COLO829 (cell line): Measurements from ENCODE around the gene ING3.
"Not testable (repeated sequence)": the region's sequence is repeated elsewhere in the genome, so short reads cannot be mapped to it uniquely, and the experiment has no call there.

Source experiments
- DNase-seq: peaks from one replicate; pipeline ENCODE4 v3.0.0; 2012; ENCODE audit warnings: low spot score

Gene ING3

GRCh38 chr7:120951309-120951699 lies 727 bp downstream of the ING3 start:
- no peak for DNase-seq

GRCh38 chr7:120951826-120952225 lies 1.2 kb downstream of the ING3 start:
- DNase-seq, result no peak

- DNase-seq, result no peak
These were observed 5.1 kb downstream of the ING3 start for GRCh38 chr7:120955577-120956149.

DNA sequence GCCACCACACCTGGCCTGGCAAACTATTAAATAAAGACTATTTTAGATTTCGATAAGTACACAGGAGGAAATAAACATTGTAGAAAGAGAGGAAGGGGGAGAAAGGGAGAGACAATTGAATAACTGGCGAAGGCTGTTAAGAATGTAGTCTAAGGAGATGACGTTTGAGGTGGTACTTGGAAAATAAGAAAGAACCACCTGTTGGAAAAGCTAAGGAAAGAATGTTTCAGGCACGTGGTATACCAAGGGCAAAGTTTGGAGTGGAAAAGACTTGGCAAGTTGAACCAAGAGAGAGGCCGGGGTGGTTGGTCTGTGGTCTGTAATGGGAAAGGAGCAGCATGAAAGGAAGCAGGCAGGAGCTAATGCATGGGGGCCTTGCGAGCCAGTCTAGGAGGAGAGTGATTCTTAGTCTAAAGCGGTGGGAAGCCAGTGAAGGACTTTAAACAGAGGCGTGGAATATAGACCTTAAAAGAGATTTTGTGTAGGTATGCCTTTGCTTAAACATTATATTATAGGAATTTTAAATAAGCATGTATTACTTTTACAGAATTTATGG lies 9.4 kb downstream of the ING3 start:
- DNase-seq, result no peak

GRCh38 chr7:120960714-120961113 lies 10.1 kb downstream of the ING3 start:
- DNase-seq, result no peak

GRCh38 chr7:120961638-120962173 lies 11.1 kb downstream of the ING3 start:
- no peak for DNase-seq

GRCh38 chr7:120964088-120964487 lies 13.5 kb downstream of the ING3 start:
- DNase-seq, result peak; percentile 48

DNA sequence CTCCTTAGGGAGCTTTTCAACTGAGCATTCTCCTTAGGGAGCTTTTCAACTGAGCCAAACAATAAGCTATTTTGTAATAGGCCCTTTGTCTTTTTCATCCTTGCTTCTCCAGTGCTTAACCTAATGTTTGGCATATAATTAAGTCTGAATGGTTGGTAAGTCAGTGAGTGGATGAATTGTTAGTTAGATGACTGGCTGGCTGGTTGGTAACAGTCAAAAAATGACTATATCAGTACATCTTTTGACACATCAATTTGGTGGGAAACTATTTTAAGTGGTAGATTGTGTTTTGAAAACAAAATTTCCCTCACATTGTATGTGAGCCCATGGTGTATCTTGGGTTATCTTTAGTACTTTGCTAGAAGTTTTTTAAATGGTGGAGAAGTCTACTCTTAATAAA lies 16.4 kb downstream of the ING3 start:
- DNase-seq, result no peak

DNA sequence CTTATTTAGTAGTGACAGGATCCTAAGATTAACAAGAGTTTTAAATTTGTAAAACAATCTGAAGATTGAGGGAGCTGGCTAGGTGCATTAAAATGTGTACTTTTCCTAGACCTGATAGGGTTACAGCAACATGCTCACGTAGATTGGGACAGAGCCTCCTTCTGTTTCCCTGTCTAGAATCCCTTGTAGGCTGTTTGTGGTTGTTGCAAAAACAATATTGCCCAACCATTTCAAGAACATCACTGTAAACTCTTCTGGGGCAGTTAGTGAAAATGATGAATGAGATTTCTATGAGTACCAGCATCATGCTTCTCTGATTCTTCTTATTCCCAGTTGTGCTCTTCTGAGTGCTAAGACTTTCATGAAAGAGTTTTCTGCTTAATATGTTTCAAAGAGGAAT lies 23.3 kb downstream of the ING3 start:
- no peak for DNase-seq

DNA sequence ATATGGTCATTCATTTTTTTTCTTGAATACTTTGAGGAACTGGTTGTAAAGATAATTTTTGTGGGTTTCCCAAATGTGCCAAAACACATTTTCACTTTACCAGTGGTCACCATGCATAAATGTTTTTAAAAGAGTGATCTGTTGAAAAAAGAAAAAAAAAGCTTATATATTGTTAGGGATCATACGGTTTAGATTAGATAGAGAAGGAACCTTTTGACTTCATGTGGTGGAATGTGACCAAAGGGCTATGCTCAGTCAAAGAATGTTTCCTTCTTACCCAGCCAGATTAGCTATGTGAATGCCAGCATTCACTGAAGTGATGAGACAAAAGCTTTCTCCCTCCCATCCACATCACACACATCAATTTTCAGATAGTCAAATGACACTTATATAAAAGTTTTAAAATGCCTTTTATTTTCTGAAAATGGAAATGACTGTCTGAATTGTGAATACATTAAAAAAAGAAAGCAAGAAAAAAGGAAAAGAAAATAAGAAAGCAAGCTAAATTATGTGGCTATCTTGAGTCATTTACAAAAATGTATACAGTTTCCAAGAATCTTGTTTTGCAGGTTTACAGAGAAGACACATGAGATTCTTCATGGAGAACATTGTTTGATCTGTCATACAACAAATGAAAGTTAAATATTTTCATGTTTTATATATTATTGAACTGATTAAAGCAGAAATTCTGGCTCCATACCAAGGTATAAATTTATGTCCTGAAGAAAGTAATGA lies 29.4 kb downstream of the ING3 start:
- DNase-seq, result peak; percentile 89

DNA sequence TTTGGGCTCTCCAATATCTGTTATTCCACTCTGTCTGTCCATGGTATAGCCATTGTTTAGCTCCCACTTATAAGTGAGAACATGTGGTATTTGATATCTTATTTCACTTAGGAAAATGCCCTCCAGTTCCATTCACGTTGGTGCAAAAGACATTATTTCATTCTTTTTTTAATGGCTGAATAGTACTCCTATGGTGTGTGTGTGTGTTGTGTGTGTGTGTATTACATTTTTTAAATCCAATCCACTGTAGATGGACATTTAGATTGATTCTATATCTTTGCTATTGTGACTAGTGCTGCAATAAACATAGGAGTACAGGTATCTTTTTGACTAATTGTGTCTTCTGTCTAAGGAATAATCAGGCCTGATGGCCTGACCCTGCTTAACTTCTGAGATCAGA lies 30.5 kb downstream of the ING3 start:
- DNase-seq, result no peak

DNA sequence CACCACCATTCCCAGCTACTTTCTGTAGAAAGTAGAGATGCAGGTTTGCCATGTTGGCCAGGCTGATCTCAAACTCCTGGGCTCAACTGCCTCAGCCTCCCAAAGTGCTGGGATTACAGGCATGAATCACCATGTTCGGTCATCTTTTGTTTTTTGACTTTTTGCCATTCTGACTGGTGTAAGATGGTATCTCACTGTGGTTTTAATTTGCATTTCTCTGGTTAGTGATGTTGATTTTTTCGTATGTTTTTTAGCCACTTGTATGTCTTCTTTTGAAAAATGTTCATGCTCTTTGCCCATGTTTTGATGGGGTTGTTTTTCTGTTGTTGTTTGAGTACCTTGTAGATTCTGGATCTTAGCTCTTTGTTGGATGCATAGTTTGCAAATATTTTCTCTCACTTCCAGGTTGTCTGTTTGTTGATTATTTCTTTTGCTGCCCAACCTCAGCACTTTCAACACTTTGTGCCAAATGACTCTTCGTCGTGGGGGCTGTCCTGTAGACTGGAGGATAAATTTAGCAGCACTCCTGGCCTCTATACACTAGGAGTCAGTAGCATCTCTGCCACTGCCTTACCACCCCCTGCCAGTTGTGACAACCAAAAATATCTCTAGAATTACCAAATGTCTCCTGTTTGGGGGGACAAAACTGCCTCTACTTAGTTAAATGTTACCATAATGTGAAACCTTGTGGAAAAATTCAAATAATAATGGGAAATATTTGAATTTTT lies 31.5 kb downstream of the ING3 start:
- DNase-seq, result no peak

GRCh38 chr7:120983592-120983991 lies 33.0 kb downstream of the ING3 start:
- DNase-seq, result not testable (repeated sequence)

- no peak for DNase-seq
These were observed 33.8 kb downstream of the ING3 start for GRCh38 chr7:120984406-120984805.

- no peak for DNase-seq
These were observed 34.7 kb downstream of the ING3 start for GRCh38 chr7:120985130-120985758.

DNA sequence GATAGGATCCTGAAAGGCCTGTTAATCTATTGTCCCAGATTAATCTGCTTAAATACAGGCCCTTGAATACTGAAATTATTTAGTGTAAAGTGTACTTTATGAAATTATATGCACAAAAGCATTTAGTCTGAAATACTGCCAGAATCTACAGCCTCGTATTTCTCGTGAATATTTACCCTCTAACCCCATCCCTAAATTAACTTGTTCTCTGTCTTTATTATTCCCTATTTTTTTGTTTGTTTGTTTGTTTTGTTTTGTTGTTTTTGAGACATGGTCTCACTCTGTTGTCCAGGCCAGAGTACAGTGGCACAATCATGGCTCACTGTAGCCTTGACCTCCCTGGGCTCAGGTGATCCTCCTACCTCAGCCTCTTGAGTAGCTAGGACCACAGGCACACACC lies 35.3 kb downstream of the ING3 start:
- DNase-seq, result no peak

DNA sequence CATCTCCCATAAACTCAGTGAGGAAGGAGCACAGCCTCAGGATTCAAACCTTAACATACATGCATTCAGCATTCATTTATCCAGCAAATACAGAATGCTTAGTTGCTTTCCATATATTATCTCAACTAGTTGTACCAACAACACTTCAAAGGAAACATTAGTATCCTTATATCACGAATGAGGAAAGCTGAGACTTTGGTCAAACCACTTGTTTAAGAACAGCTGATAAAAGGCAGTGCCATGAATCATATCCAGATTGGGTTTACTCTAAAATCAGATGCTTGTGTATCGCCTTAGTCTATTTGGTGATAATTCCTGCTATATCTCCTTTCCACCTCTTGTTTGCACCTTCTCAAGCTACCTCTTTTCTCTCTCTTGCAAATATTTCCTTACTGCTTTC lies 36.1 kb downstream of the ING3 start:
- no peak for DNase-seq

DNA sequence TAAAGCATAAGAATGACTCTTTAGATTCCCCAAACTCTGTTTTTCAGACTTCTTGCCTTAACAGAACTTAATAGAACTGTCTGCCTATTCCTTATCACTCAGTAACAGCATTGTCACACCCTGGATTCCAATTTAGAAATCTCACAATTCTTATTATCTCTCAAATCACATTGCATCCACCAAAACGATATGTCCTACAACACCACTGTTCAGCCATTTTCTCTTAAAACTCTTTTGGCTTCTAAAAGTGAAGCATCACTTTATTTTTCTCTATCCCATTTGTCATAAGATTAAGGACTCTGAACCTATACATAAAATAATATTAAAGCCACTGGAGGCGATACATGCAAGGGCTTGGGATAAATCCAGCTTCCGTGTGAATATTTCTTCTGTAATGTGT lies 36.7 kb downstream of the ING3 start:
- no peak for DNase-seq

DNA sequence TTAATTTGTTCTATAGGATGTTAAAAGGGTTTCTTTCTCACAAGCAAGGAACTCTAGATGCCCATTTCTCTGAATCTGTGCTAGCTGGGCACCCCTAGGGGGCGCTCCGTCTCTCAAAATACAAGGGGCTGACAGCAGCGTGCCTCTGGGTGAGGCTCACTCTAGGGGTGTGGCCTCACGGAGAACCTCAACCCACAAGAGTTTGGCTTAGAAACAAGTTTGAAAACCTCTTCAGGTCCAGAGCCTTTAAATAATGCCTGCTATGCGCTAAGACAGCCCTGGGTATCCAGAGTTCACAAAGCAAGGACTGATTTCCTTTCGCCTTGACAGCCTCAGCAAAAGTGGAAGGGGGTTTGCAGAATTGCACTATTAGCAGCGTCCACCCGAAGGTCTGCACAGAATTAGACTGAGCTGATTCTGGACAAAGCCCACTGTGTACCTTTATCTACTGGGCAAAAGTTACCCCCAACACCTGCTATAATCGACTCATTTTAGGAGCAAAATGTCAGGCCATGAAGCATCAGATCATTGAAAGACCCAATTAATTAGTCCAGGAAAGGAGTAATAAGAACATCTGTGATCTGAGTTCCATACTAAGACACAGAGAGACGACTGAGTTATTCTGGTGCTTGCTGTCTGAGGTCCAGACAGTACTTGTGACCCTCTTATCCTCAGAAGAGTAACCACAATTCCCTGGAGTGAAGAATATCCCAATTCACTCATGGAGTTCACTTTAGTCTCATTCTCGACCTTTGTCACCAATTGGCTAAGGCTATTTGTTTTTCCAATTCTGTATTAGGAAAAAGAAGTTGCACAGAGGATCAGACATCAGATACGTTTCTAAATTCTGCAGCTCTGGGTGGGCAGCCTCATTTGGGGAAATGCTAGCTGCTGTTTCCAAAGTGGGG lies 37.4 kb downstream of the ING3 start:
- DNase-seq, result peak; percentile 91

GRCh38 chr7:120988591-120989256 lies 38.1 kb downstream of the ING3 start, which contains the start of gene CPED1:
Gene CPED1, plus strand, starts transcription at chr7:120988711. Its CDS starts 911 bp downstream, at chr7:120989622.
- peak; percentile 28 for DNase-seq
